B cell (primary cell): Measurements from ENCODE around the gene ZDHHC1.

Source experiments
- CTCF ChIP-seq: fragments of 200-600 bp; IDR thresholded peaks from one replicate; pipeline ENCODE4 v1.8.0; 2022; ENCODE audit warnings: antibody characterized with exemption, mild to moderate bottlenecking
- EZH2 ChIP-seq: IDR thresholded peaks from 2 replicates; pipeline ENCODE4 v1.6.1; 2012; ENCODE audit warnings: borderline replicate concordance, low read depth, mild to moderate bottlenecking, moderate library complexity, low read length; ENCODE audit not compliant: insufficient read depth, poor library complexity, severe bottlenecking

GRCh38 chr16:67454104-67454503, 37.8 kb upstream of the ZDHHC1 start:
- TF ChIP-seq CTCF = no peak
- TF ChIP-seq EZH2 = no peak
